AML-193 (cell line): ENCODE data around the gene XRCC5.
"Not testable (repeated sequence)": the region's sequence is repeated elsewhere in the genome, so short reads cannot be mapped to it uniquely, and the experiment has no call there.

Experiments
- DNase-seq, 2 experiments: peaks; one replicate each; lab custom pipeline; 2025; lab: John Stamatoyannopoulos, UW

XRCC5 gene

DNA sequence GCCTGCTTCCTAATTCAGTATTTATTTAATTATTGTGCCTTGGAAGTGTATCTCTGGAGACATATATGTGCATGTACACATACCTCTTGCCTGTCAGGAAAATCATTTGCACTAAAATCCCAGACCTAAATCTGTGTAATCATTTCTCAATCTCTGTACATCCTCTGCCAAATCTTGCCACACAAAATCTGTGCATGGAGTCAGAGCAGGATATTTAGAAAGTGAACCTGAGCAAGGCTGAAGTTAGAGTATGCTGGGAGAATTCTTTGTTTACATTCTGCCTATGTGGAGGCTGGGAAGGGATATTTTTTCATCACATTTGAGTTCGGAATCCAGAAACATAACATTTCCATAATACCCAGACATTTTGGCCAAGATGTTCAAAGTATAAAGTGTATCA is 9.3 kb downstream of the XRCC5 start:
- no peak for DNase-seq

- DNase-seq, result no peak
These were observed 10.0 kb downstream of the XRCC5 start for GRCh38 chr2:216119146-216119545.

DNA sequence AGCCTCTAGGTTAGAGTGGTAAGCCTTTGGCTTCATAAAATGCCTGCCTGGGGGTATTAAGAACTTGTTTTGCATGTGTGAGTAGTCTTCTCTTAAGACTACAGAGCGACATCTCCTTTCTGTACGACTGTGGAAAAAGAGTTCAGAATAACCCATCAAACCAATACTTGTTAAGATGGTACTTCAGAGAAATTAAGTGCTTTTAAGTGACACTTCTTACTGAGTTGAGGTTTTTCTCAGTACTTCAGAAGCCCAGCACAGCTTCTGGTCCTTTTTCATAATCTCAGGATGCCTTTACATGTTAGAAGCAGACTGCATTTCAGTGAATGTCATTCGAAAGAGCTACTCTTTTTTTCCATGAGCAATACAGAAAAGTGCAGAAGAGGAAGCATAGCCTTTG is 10.8 kb downstream of the XRCC5 start:
- no peak for DNase-seq

DNA sequence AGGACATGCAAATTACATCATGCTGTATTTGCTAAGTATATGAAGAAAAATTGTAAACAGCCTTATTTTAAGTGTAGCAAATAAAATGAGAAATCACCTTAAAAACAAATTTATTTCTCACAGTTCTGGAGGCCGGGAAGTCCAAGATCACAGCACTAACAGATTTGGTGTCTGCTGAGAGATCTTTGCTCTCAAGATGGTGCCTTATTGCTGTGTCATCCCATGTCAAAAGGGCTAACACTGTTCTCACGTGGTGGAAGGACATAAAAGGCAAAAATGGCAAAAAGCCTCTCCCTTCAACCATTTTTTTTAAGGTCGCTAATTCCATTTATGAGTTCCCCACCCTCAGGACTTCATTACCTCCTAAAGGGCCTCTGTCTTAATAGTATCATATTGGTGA is 12.1 kb downstream of the XRCC5 start:
- no peak for DNase-seq

- no peak for DNase-seq
These were observed 17.8 kb downstream of the XRCC5 start for GRCh38 chr2:216126943-216127342.

GRCh38 chr2:216130346-216130971 is 21.3 kb downstream of the XRCC5 start:
- no peak for DNase-seq

DNA sequence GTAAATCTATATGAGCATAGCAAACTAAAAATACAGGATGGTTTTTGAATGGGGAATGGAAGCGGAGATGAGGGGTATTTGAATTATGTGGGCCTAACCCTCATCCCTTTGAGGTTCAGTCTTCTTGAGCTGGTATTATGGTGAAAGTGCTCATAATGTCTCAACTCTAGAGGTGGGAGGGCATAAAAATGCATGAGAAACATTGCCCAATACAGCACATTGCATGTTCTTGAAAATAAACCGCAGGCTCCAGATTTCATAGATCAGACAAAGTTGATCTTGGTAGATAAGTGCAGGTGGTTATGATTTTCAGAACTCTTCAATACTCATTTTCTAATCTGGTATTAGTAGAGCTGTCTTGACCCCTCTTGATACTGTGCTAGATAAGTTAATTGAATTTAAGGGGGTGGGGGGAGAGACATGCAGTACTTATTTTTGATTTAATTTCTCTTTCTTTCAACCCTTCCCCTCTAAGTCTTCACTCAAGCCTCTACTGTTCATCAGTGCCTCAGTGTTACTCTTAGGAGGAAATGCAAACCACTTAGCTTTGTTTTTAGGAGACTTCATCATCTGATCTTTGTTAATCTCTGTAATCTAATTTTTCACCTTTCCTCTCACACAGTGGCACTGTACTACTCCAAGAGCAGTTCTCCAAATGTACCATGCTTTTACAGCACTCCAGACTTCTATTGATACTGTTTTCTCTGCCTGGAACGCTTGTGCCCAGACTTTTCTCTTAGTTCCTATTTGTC is 22.2 kb downstream of the XRCC5 start:
- DNase-seq, result no peak

GRCh38 chr2:216132585-216132984 is 23.4 kb downstream of the XRCC5 start:
- DNase-seq, result no peak

- no peak for DNase-seq
These were observed 24.2 kb downstream of the XRCC5 start for GRCh38 chr2:216133397-216133796.

DNA sequence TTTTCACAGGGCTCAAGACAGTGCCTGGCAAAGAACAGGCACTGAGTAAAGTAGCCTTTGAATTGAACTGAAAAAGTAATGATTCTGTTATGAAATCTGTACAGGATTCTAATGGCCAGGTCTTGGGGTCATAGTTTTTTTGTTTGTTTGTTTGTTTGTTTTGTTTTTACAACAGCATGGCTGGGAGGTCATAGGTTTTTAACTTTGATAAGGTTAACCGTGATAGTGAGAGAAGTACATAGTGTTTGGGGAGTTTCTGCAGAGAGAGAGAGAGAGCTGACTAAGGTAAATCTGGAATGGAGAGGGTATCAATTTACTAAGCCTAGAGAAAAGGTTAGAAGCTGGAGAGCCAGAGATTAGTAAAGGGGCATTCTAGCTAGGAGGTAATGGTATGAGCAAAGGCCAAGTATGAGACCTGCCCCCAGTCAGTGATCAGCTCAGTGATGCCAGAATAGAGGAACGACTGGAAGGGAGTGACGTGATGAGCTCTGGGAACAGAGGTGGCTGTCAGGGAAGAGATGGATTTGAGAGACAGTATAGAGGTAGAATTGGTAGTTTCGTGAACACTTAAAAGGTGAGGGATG is 25.9 kb downstream of the XRCC5 start:
- DNase-seq, result no peak

DNA sequence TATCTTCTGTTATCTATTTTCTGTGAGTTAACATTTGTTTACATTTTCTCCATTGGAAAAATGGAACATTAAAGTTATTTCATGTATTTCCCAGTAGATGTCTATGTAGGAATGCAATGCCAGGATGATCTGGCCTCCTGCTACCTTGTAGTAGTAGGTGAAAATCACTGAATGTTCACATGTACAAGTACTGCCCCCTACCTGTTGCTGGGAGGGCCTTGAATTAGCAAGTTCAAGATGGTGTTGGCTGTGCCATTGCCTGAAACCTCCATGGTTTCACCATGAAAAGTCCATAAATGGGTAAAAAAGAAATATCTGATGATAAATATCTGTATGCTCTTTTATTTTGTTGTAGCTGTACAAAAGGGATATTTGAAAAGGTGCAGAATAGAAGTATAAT is 30.7 kb downstream of the XRCC5 start:
- no peak for DNase-seq

- not testable (repeated sequence) for DNase-seq
These were observed 32.4 kb downstream of the XRCC5 start for GRCh38 chr2:216141516-216141915.

- no peak for DNase-seq
These were observed 33.4 kb downstream of the XRCC5 start for GRCh38 chr2:216142540-216142939.

GRCh38 chr2:216144372-216144771 is 35.2 kb downstream of the XRCC5 start:
- DNase-seq, result no peak

- no peak for DNase-seq
These were observed 35.7 kb downstream of the XRCC5 start for GRCh38 chr2:216144857-216145256.

DNA sequence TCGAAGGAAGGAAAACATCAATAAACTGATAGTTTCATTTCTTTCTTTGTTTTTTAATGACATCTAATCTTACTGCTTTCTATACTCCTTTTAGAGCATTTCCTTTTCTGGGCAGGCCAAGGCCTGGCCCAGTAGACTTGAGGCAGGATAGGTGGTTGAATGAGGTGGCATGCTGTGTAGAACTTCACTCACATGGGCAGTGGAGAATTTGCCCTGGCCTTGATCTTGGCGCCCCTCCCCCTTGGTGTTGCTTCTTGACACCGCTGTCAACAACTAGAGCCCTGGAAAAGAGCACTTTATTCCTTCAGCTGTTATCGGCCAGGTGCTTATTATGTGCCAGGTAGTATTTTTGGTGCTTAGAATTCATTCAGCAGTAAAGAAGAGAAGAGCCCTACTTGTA is 37.4 kb downstream of the XRCC5 start:
- DNase-seq, result no peak

GRCh38 chr2:216147172-216148131 is 38.3 kb downstream of the XRCC5 start:
- no peak for DNase-seq

DNA sequence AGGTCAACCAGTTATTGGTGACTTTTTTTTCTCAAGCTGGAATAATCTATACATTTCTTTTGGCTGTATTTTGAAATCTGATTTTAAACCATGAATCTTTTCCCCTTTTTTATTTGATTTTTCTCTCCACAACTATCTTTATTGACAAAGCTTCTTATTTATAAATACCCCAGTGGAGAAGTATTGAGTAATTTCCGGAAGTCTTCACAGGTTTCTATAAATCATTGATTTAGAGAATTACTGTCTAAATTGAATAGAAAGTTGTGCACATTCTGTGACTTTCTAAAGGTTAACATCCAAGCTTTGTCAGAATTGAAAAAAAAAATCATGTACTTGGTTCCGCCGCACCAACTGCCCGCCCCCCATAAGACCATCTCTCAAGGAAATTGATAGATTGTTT is 39.8 kb downstream of the XRCC5 start:
- no peak for DNase-seq

- no peak for DNase-seq
These were observed 40.6 kb downstream of the XRCC5 start for GRCh38 chr2:216149741-216150140.

DNA sequence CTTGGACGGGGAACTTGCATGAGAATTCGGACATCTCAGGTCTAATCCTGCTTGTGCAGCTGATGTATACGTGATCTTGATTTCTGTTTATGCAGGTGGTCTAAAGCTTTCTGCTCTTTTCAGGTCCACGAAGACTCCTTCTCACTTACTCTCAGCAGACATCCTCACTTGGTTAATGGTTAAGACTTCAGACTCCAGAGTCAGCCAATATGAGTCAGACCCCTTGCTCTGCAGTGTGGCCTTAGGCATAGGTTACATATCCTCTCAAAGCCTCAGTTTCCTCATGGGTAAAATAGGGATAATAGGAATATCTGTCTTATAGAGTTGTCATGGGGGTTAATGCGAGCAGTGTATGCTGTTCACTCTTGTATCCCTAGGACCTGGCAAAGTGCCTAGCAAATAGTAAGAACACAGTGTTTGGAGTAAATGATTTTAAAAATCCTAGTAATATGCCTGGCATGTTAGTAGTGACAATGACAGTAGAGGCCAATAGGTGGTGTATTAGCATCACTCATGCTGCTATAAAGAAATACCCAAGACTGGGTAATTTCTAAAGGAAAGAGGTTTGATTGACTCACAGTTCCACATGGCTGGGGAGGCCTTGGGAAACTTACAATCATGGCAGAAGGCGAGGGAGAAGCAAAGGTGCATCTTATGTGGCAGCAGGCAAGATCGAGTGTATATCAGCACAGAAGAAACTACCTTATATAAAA is 42.3 kb downstream of the XRCC5 start:
- DNase-seq, result no peak

- no peak for DNase-seq
These were observed 46.8 kb downstream of the XRCC5 start for GRCh38 chr2:216155954-216156353.

GRCh38 chr2:216156822-216157221 is 47.7 kb downstream of the XRCC5 start:
- DNase-seq, result no peak
